Stomach (tissue), 4 donors: ENCODE measurements around the gene GNL3.

Source experiments
- POLR2A ChIP-seq, 4 donors: fragments of 450-650 bp; IDR thresholded peaks; one replicate each; pipeline ENCODE4 v1.6.1; 2016; ENCODE audit warnings: antibody characterized with exemption in 4 of 4, control low read depth in 2 of 4, mild to moderate bottlenecking in 1 of 4, moderate library complexity in 1 of 4
- TF ChIP-seq, protein P1 (sequence below), 7 experiments: fragments of 450-650 bp in 4 of 7; fragments of 200-600 bp in 3 of 7; sonication (generic) in 3 of 7; IDR thresholded peaks; one replicate each; pipeline ENCODE4 v1.5.1; 2016 to 2019; ENCODE audit warnings: antibody characterized with exemption in 7 of 7, control low read depth in 2 of 7, mild to moderate bottlenecking in 1 of 7

DNA sequence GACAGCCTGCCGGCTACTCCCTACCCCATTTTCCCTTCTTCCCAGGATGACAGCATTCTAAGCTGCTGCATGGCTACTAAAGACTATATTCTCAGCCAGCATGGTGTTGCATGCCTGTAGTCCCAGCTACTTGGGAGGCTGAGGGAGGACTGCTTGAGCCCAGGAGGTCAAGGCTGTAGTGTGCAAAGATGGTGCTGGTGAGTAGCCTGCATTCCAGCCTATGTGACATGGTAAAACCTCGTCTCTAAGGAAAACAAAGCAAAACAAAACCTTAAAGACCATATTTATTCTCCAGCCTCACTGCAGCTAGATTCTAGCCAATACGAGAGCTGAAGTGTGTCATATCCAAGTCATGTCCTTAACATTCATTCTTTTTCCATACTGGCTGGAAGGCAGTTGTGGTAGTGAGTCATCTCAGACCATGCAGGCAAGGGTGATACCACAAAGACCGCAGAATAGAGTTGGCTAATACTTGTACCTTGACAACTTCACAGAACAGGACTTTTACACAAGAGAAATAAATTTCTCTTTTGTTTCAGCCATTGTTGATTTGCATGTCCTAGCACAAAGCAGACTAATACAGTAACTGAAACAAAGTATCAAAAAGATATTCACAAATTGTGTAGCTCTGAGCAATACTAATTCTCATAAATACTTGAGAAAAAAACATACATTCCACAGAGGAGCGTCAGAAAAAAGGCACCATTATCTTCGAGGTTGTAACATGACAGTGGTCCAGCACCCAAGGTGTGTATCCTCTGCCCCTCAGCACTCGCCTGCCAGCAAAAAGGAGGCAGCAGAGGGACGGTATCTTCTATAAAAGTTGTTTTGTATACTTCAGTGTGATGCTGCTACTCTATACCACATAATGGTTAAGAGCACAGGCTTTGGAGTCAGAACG lies 15.0 kb upstream of the GNL3 start:
- TF ChIP-seq POLR2A (IDR thresholded peaks at IDR 0.05): no peak
- TF ChIP-seq, protein P1, sequence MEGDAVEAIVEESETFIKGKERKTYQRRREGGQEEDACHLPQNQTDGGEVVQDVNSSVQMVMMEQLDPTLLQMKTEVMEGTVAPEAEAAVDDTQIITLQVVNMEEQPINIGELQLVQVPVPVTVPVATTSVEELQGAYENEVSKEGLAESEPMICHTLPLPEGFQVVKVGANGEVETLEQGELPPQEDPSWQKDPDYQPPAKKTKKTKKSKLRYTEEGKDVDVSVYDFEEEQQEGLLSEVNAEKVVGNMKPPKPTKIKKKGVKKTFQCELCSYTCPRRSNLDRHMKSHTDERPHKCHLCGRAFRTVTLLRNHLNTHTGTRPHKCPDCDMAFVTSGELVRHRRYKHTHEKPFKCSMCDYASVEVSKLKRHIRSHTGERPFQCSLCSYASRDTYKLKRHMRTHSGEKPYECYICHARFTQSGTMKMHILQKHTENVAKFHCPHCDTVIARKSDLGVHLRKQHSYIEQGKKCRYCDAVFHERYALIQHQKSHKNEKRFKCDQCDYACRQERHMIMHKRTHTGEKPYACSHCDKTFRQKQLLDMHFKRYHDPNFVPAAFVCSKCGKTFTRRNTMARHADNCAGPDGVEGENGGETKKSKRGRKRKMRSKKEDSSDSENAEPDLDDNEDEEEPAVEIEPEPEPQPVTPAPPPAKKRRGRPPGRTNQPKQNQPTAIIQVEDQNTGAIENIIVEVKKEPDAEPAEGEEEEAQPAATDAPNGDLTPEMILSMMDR (IDR thresholded peaks at IDR 0.05): no peak
